ENCODE results near the gene TPCN2.
A peak's percentile ranks its signal among the peaks of the same experiment; 100 is the strongest.

TPCN2 gene

DNA sequence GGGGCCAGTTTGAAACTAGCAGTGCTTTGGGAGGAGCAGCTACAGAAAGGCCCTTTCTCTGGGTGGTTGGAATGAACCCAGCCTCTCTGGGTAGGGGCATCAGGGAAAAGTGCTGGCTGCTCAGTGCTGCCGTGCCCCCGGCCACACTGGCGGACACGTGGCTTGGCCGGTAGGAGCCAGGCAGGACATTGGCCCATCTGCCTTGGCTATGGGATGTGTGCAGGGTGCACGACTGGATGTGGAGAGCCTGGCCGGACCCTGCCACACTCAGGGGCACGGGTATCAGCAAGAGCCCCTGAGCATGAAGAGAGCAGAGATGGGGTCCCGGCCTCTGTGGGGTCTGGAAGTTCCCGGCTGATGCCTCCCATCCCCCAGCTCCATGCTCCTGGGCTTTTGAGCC is 46.6 kb downstream of the TPCN2 start:
- no peak for DNase-seq

DNA sequence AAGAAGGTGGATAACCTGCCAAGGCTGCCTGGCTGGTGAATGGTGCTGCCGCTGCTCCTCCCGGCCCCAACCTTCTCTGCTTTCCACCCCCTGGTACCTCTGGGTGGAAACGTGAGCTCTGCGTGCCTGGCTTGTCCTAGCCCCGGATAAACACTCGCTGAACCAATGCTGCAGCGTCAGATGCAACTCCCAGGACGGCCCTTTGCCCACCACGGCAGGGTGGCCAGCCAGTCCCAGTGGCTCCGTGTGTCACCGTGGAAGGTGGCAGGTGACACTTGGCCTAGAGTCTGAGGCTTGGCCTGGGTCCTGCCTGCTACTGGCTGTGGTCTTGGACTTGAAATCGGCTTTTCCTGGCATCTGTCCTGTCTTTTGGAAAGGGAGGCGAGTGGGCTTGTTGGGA is 47.7 kb downstream of the TPCN2 start:
- no peak for DNase-seq

DNA sequence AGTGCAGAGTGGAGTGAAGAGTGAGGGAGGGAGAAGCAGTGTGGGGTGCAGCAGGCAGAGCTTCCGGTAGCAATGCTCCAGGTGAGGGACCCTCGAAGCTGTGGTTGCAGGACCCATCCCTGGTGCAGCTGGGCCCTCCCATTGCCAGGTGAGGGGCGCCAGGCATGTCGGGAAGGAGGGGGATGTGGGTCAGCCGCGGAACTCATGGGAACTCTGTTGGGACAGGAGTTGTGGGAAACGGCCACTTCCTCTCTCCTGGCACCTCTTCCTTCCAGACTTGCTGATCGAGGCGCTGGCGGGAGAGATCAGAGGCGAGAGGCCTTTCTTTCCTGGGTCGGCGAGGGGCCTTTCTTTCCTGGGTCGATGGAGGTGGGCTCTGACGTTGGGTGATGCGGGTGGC is 48.5 kb downstream of the TPCN2 start:
- DNase-seq, result no peak

DNA sequence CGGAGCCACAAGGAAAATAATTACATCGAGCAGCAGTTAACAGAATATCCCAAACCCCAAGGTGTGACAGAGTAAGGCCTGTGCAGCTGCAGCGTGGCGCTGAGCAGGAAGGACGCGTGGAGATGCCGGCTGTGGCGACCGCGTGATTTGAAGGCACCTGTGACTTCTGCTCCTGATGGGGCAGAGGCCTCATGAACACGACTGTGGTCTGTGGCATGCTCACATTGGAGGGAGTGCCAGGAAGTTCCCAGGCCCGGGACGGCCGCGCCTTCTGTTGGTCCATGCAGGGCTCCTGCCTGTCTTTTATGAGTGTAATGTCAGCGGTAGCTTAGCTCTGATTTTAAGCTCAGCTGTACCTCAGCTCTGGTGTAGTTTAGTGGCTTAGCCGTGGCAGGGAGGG is 50.4 kb downstream of the TPCN2 start:
- no peak for DNase-seq

DNA sequence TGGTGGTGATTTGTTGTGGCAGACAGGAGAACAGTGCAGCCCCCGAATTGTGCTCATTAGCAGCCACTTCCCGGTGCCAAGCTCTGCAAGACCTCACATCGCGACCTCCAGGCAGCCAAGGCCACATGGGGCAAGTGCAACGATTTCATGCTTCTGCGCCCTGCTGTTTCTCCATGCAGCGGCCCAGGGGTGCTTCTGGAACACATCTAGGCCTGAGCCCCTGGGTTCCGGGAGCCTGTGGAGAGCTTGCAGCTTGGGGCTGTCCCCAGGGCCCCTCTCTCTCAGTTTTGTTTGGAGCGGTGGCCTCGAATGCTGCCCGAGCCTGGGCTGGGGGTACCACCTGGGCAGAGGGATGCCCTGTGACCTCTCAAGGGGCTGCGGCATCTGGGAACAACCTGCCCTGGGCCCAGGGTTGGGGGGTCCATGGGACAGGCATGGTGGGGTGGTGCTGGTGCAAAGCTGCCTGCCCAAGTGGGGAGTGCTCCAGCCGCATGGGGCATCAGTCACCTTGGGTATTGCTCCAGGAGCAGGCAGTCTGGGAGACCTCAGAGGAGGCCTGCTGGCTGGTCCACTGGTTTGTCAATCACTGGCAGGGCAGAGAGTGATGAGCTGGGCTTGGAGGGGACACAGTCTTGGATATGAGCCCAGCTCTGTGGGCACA is 51.9 kb downstream of the TPCN2 start:
- no peak for DNase-seq

DNA sequence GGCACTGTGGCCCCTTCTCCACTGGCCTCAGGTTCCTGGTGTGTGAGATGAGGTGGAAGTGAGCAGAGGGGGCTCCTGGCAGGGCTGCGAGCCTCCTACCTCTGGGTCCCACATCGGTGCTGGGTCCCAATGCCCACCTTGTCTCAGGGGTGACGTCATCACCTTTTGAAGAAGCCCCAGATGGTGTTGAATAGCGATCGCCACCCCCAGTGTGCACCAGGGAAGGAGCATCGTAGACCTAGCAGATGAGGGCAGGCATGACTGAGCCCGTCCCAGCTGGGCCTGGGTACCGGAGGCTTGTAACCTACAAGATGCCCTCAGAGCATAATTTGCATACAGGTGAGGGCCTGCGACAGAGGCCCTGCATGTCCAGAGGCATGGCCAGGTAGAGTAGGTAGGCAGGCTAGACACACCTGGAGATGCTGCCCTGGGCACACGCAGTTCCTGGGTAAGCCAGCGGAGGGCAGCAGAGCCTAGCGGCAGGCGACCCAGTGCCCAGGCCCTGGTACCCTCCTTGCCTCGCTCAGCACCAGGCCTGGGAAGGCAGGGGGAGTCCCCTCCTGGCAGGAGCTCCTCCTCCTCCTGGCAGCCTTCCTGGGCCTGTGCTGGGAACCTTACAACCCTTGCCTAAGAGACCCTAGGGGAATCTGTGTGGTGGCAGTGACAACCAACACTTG is 52.5 kb downstream of the TPCN2 start:
- DNase-seq, result peak; percentile 41 to 59

DNA sequence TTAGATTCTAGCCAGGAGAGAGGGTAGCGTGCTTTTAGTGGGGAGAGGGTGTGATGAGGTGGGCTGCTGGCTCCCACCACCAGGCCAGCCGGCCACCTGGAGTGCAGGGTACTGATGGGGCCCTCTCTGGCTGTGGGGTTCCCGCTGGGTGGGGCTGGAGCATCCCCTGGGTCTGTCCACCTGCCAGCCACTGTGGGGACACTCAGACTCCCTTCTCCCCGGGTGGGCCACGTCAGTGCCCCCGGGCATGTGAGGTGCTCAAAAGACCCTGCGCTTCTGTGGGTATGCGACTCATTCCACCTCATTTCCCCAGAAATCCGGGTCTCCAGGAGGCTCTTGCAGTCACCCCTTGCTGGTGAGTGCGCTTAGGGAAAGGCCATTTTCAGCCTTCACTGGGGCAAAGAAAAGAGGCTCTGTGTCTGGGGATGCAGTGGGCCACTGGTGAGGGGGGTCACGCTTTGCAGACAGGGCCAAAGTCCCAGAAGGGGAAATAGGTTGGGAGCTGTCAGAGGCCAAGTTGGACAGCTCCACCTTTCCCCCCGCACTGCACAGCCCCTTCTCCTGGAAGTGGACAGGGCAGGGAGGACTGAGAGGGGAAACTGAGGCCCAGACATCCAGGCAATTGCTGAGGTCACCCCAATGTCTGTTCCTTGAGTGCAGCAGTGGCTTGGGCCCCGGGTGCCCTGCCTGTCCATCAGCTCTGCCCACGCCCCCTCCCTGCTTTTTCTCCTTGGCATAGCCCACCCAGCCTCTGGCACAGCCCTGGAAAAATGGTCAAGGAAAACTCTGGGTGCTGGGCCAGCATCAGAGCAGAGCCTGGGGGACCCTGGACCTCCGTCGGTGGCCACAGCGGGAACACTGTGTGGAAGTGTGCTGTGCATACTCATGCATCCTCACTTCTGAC is 53.3 kb downstream of the TPCN2 start:
- DNase-seq, result no peak

DNA sequence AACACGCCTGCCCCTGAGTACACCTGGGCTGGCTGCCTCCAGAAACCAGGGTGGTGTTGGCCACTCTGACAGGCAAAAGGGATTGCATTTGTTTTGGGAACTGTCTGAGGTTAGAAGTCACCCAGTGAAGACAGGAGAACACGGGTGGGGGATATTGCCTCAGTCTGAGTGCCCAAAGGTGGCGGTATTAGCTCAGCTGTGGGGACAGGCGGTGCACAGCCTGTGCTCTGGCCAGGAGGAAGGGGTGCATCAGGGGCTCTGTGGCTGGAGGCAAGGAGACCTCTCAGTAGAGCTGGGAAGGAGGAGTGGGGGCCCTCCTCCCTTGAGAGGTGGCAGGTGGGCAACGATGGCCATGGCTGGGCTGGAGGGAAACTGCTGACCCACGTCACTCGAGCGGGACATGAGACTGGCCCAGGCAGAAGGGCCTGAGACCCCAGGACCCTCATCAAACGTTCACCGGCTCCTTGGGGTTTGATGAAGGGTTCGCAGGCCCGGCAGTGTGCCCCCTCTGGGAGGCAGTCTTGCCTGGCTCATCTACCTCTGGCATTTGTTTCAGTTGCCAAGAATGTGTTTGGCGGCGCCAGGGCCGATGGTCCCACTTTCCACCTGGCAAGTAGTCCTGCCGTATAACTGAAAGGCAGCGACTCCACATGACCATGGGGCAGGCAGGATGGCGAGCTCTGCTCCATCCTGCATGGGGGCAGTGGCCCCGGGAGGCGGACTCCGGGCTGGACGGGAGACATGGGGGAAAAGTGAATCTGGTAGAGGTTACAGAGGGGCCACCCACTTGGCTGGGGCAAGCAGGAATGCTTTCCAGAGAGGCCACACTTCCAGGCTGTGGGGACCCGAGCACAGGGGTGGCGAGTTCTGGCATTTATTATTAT is 54.2 kb downstream of the TPCN2 start:
- no peak for DNase-seq

DNA sequence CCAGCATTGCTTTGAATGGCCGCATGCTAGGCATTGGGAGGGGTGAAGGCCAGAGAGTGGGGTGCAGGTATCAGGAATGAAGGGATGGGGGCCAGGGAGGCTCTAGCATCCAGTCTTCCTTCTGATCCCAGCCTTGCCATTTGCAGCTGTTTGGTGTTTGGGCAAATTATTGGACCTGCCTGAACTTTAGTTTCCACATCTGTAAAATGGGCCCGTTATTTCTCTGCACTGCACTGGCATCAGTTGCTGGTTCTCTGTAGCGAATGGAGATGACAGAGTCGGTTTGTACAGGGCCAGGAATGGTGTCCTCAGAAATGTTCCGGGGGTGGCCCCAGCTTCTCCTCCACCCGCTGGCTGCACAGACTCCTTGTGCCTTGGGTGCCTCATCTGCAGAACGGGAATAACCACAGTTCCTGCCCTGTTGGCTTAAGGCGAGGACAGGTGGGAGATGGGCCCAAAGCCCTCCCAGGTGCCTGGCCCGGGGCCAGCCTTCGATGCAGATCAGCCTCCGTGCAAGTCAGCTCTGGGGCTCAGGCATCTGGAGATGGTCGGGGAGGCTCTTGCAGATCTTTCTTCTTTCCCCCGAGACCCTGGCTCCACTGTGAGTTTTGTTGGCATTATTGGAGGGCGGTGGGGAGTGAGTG is 55.6 kb downstream of the TPCN2 start:
- DNase-seq, result no peak

DNA sequence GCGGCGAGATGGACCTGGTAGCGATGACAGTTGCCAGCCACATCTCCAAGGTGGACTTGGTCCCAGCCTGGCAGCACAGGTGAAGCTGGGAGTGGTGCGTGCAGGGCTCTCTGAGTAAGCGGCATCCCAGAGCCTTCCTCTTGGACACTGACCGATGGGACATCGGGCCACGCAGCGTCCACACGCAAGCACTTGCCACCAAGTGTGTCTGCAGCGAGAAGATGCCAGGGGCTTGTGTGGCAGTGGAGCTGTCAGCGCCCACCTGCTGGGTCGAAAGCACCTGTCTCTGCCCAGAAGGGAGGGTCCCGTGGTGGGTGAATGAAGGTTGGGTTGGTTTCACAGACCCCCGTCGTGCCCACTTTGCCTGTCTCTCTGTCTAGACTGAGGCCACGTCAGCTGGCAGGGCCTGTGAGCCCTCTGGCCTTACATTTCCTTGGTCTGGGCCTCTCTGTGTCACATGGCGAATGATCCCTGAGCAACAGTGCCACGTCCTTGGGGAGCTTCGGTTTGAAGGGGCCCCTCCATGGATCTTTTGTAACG is 56.2 kb downstream of the TPCN2 start:
- DNase-seq, result no peak

DNA sequence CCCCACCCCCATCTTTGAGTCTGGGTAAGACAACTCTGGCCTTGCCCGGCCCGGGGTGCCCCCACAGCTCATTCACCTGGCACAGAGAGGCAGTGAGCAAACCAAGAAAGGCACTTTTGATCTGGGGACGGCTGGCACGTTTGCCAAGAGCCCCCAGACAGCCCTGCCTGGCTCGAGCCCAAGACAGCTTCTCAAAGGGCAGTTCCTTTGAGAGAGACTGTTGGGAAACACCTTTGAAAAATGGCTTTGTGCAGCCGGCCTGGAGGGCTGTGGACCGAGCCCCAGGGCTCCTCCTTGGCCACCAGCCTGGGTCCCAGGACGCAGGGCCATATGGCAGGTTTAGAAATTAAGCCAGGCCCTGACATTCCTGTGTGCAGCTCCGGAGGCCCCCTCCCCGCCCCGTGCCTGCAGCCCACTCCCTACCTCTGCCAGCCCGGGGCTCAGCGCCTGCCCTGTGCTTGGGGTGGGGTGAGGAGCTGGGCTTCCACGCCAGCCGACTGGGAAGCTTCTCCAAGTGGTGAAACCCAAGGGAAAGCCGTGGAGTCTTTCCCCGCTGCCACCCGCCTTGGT is 56.8 kb downstream of the TPCN2 start:
- DNase-seq, result no peak

DNA sequence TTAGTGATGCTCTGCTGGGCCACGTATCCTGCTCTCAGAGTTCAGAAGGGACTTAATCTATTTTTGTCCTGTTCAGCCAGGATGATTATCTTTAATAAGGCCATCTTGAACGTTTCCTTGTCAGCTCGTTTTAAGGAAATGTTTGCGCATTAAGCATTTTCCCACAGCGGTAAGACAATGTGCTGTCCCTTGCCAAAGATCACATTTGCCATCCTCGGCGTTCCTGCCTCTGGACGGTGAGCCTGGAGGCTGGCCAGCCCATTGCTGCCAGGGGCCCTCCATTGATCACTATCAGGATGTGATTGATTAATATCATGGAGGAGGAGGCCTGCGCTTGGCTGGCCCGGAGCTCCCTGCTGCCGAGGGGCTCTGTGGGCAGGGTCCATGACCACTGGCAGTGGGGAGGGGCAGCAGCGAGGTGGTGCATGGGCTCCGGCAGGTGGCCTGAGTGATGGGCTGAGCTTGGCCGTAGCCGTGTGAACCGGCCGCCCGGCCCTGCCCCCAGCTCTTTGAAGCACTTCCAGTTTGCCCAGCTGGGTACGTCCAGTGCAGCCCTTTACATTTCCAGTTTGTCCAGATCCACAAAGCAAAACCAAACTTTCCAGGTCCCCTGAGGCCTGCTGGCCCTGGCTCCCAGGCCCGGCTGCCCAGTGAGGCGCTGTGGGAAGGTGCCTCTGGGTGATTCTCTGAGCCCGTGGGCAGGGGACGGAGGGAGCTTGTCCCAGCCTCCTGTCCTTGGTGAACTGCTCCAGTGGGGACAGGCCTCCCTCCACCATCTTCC is 57.5 kb downstream of the TPCN2 start:
- no peak for DNase-seq

DNA sequence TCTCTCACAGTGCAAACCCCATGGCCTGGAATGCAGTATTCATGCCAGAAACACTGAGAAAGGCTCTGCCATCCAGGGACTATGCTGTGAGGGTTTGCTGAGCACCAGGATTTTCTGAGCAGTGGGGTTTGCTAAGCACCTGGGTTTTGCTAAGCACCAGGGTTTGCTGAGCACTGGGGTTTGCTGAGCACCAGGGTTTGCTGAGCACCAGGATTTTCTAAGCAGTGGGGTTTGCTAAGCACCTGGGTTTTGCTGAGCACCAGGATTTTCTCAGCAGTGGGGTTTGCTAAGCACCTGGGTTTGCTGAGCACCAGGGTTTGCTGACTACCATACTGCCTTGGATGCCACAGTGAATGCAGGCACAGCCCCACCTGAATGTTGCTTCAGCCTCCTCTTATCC is 58.7 kb downstream of the TPCN2 start:
- no peak for DNase-seq

DNA sequence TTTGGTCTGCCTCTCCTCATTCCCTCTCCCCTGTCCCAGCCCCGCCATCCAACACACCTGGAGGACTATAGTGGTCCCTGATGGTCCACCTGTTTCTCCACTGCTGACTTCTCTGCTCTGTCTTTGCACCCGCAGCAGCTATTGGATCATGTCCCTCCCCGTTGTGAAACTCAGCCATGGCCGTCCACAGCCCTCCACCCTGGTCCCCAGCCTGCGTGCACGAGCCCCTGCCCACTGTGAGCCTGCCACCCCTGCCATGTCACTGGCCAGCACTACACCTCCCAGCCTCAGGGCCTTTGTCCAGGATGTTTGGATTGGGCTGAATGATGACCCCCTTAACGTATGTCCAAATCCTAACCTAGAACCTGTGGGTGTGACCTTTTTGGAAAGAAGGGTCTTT is 59.3 kb downstream of the TPCN2 start:
- DNase-seq, result no peak

DNA sequence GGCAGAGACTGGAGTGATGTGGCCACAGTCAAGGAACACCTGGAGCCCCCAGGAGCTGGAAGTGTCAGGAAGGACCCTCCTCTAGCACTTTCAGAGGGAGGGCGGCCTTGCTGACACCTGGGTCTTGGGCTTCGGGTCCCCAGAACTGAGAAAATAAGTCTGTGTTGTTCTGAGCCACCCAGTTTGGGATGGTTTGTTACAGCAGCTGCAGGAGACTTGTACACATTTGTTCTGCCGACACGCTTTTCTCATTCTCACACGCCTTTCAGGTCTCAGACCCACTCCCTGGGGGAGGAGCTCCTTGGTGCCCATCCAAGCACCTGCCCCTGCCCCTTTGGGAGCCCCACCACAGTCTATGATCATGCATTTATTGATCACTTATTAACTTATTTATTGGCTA is 59.8 kb downstream of the TPCN2 start:
- DNase-seq, result no peak

DNA sequence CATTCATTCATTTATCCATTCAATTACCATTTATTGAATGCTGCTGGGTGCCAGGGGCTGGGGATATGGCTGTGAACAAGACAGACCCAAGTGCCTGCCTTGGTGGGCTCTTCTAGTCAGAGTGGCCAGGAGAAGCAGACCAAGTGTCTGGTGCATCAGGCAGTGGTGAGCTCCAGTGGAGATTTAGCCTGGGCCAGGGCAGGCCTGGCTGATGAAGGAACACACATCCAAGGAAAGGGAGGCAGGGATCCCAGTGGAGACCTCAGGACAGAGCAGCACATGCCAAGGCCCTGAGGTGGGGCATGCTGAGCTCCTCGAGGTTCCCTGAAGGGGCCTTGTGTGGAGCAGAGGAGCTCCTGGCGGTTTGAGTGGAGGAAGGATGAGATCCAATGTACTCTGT is 60.4 kb downstream of the TPCN2 start:
- DNase-seq, result no peak

DNA sequence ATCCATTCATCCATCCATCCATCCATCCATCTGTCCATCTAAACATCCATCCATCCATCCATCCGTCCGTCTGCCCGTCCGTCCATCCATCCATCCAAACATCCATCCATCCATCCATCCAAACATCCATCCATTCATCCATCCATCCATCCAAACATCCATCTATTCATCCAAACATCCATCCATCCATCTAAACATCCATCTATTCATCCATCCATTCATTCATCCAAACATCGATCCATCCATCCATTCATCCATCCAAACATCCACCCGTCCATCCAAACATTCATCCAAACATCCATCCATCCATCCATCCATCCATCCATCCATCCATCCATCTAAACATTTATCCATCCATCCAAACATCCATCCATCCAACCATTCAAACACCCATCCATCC is 61.7 kb downstream of the TPCN2 start:
- DNase-seq, result no peak

DNA sequence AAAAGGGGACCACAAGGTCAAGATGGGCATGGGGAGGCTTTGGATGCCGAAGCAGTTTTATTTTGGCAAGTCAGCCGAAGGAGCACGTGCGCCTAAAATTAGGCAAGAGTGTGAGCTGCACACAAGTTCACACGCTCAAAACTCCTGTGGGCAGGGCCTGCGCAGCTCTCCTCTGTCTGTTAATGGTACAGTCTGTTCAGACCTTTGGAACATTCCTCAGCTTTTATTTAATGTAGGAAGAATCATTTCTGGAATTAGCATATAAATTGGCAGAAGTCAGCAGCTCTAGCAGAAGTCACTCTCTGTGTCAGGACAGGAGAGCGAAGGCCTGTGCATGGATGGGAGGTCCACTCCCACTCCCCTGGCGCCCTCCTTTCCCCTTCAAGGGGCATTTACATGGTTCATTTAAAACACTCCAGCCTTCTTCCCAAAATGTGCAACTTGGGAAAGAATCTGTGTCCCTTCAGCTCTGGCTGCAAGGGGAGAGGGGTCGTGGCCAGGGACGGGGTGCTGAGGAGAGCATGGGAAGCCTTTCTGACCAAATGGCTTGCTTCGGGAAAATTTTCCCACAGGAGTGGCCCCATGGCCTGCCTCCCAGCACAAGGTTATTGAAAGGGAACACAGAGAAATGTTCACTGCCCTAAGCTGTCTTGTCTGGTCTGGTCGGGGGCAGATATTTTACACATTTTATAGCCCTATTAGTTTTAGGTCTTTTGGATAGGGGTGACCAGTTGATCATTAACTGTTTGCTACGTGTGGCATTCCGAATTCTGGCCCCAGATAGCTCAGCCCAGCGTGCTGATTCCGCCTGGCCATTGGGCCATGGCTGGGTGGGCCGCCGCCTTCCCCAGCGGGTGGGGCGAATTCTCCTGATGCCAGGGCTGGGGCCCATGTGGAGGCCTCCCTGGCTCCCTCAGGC is 63.2 kb downstream of the TPCN2 start:
- no peak for DNase-seq

DNA sequence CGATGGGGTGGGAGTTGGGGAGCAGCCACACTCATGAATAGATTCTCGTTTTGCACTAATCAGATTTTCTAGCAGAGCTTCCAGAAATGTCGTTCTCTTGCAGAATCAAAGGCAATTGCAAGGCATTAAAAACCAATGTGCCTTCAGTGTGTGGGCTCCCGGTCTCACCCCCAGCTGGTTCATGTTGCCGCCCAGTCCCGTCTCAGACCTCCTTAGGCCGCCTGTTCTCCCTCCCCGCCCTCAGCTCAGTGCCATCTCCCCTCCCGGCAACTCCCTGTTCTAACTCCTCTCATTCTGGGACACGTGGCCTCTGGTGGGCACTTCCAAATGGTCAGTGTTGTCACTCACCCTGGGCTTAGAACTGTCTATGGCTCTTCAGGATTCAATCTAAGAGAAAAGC is 64.5 kb downstream of the TPCN2 start:
- DNase-seq, result no peak
